ENCODE measurements around the gene ATF7IP2. TPM values are rescaled to one million over a fixed set of nuclear protein-coding genes. Genes with fewer than 3 reads are reported as not detected.

The ATF7IP2 gene
- total and polyA plus RNA-seq, 11 donors: 32.4 to 54.7 (median 43.2) TPM

- peaks cover 0 to 3% (median 0%) of the 10 kb centered on the region in 12 donors for H3K9me3 ChIP-seq
- H3K27me3 ChIP-seq: no peaks in the 10 kb centered on the region
- intact Hi-C loops (cut with DNase I): loop anchor here in 9 of 10 donors (2.0 to 10.0 kb wide), 10 partner anchors 55 to 405 kb away; partner anchors contain the start of gene EMP2 (in 1 of the 9)
- H3K27ac ChIP-seq: no peak overlapping the region
- 85 to 91% (median 89%) methylated on average over 10 of the region's 10 CpGs for WGBS, 4 donors
- ATAC-seq (no peak), DNase-seq (no peak)
- H3K4me3 ChIP-seq: no peak overlapping the region
- TF ChIP-seq CTCF (IDR thresholded peaks at IDR 0.05): no peak
- no peak for TF ChIP-seq POLR2A (IDR thresholded peaks at IDR 0.05)
- peaks cover 0 to 2% (median 0%) of the 10 kb centered on the region in 12 donors for H3K4me1 ChIP-seq
- H3K36me3 ChIP-seq: peaks cover 0 to 37% (median 11%) of the 10 kb centered on the region in 9 donors
Observed at GRCh38 chr16:10519929-10520868, 134.3 kb downstream of the ATF7IP2 start.

GRCh38 chr16:10520869-10521578 lies 135.2 kb downstream of the ATF7IP2 start:
- intact Hi-C loops (cut with DNase I): loop anchor here in 7 of 10 donors (1.0 to 10.0 kb wide), 10 partner anchors 54 to 404 kb away; partner anchors contain the start of gene EMP2 (in 1 of the 7)
- no peak for TF ChIP-seq CTCF (IDR thresholded peaks at IDR 0.05)
- no peak for TF ChIP-seq POLR2A (IDR thresholded peaks at IDR 0.05)
- DNase-seq: no peak

GRCh38 chr16:10521681-10522274 lies 135.9 kb downstream of the ATF7IP2 start:
- intact Hi-C loops (cut with DNase I): loop anchor here in 7 of 10 donors (1.0 to 10.0 kb wide), 10 partner anchors 53 to 403 kb away; partner anchors contain the start of gene EMP2 (in 1 of the 7)
- no peak for TF ChIP-seq POLR2A (IDR thresholded peaks at IDR 0.05)
- TF ChIP-seq CTCF (IDR thresholded peaks at IDR 0.05): peak; percentile 64 to 93 (median 80)
- peaks cover 0 to 53% (median 23%) of the 10 kb centered on the region in 9 donors for H3K36me3 ChIP-seq
- no peak overlapping the region for H3K27ac ChIP-seq
- peak in 4 of 5 donors; percentile 48 to 60 (median 55) for DNase-seq
- peaks cover 0 to under 1% (median 0%) of the 10 kb centered on the region in 12 donors for H3K9me3 ChIP-seq
- no peaks in the 10 kb centered on the region for H3K27me3 ChIP-seq
- H3K4me1 ChIP-seq: no peaks in the 10 kb centered on the region
- 37 to 52% (median 45%) methylated on average over 9 of the region's 9 CpGs for WGBS, 4 donors
- H3K4me3 ChIP-seq: no peak overlapping the region
- peak; percentile 57 to 87 (median 70) for ATAC-seq

More at GRCh38 chr16:10520869-10521578, 135.2 kb downstream of the ATF7IP2 start:
- no peak for ATAC-seq
- WGBS, 4 donors: 82 to 90% (median 86%) methylated on average over 7 of the region's 7 CpGs
- Histone ChIP-seq H3K27ac (no peak overlapping the region), H3K9me3 (peaks cover 0 to 3% (median 0%) of the 10 kb centered on the region in 12 donors), H3K4me1 (no peaks in the 10 kb centered on the region), H3K27me3 (no peaks in the 10 kb centered on the region), H3K36me3 (peaks cover 0 to 45% (median 16%) of the 10 kb centered on the region in 9 donors), H3K4me3 (no peak overlapping the region)
